Endothelial cell of umbilical vein (primary cell): ENCODE measurements around the gene SLC22A8.

Source experiments
- CTCF ChIP-seq, 2 donors: IDR thresholded peaks; 1 replicate in 1 of 2; 2 replicates in 1 of 2; pipeline ENCODE4 v1.5.1; 2011; ENCODE audit warnings: low read length in 2 of 2, mild to moderate bottlenecking in 2 of 2, moderate library complexity in 2 of 2, control low read depth in 1 of 2, inconsistent platforms in 1 of 2, low read depth in 1 of 2; ENCODE audit not compliant: insufficient read depth in 1 of 2; ENCODE audit errors: extremely low read depth in 1 of 2
- MYC ChIP-seq: IDR thresholded peaks from one replicate; pipeline ENCODE4 v1.6.1; 2011; ENCODE audit warnings: mild to moderate bottlenecking, low read depth, low read length
- POLR2A ChIP-seq: IDR thresholded peaks from 2 replicates; pipeline ENCODE4 v1.6.1; 2012; ENCODE audit warnings: low read depth, mild to moderate bottlenecking, control low read depth, low read length

- TF ChIP-seq CTCF (IDR thresholded peaks at IDR 0.05; ENCODE audit: extremely low read depth in 1 of 2, insufficient read depth in 1 of 2, low read depth in 1 of 2, low read length in 2 of 2) (no peak), POLR2A (no peak), MYC (no peak)
Measured at GRCh38 chr11:63023222-63023814, 7.7 kb upstream of the SLC22A8 start.
